HCT116 (cell line): ENCODE measurements around the gene ACTN1.

Source experiments
- CTCF ChIP-seq, 3 experiments: fragments of 200-600 bp in 1 of 3; sonication (generic) in 1 of 3; IDR thresholded peaks in 2 of 3; conservative IDR thresholded peaks in 1 of 3; 2 replicates each; pipeline ENCODE4 v1.5.1; 2012 to 2017; ENCODE audit warnings: low read depth in 2 of 3, low read length in 2 of 3, antibody characterized with exemption in 1 of 3, borderline replicate concordance in 1 of 3, control low read depth in 1 of 3, mild to moderate bottlenecking in 1 of 3, mixed read lengths in 1 of 3, mixed run types in 1 of 3, moderate library complexity in 1 of 3; ENCODE audit not compliant: insufficient read depth in 1 of 3
- EGR1 ChIP-seq: IDR thresholded peaks from 2 replicates; pipeline ENCODE4 v1.6.1; 2012; ENCODE audit warnings: low read depth
- EZH2 ChIP-seq: fragments of 200-600 bp; sonication (generic); IDR thresholded peaks from 2 replicates; pipeline ENCODE4 v1.6.1; 2017; ENCODE audit warnings: antibody characterized with exemption, mixed run types
- JUND ChIP-seq: IDR thresholded peaks from 2 replicates; pipeline ENCODE4 v1.6.1; 2012
- POLR2A ChIP-seq: IDR thresholded peaks from 2 replicates; pipeline ENCODE4 v1.7.0; 2011; ENCODE audit warnings: borderline replicate concordance; ENCODE audit not compliant: insufficient read depth, insufficient read length; ENCODE audit errors: extremely low read depth
- POLR2AphosphoS5 ChIP-seq: IDR thresholded peaks from 2 replicates; pipeline ENCODE4 v1.6.1; 2011; ENCODE audit warnings: mild to moderate bottlenecking, low read depth, low read length, moderate library complexity

- TF ChIP-seq CTCF (IDR thresholded peaks at IDR 0.05 in 2 of 3, conservative IDR thresholded peaks at IDR 0.05 in 1 of 3; ENCODE audit: borderline replicate concordance in 1 of 3, insufficient read depth in 1 of 3, low read depth in 2 of 3, low read length in 2 of 3), result no peak
- no peak for TF ChIP-seq POLR2AphosphoS5
- TF ChIP-seq POLR2A, result no peak
- no peak for TF ChIP-seq EGR1
- TF ChIP-seq EZH2, result no peak
- no peak for TF ChIP-seq JUND
Observed at GRCh38 chr14:68975667-68976066, 3.4 kb downstream of the ACTN1 start.
